ENCODE measurements around the gene TOB2.

The TOB2 gene

GRCh38 chr22:41384128-41384527 lies 62.5 kb downstream of the TOB2 start:
- no peak for DNase-seq (ENCODE audit: low read depth)
